HEK293 (cell line): ENCODE measurements around the gene WBP4.

Experiments
- AEBP2 ChIP-seq: fragments of 450-650 bp; formaldehyde crosslinking; IDR thresholded peaks from 2 replicates; pipeline ENCODE4 v1.5.1; 2016; ENCODE audit warnings: missing biosample characterization, missing genetic modification characterization, borderline replicate concordance
- ATF2 ChIP-seq: fragments of 450-650 bp; formaldehyde crosslinking; IDR thresholded peaks from 2 replicates; pipeline ENCODE4 v1.5.1; 2016; ENCODE audit warnings: missing biosample characterization, missing genetic modification characterization, low read depth
- BCL11B ChIP-seq: fragments of 450-650 bp; formaldehyde crosslinking; IDR thresholded peaks from 2 replicates; pipeline ENCODE4 v1.5.1; 2016; ENCODE audit warnings: low read depth, missing biosample characterization, missing genetic modification characterization
- FEZF1 ChIP-seq: fragments of 450-650 bp; formaldehyde crosslinking; IDR thresholded peaks from 2 replicates; pipeline ENCODE4 v1.5.1; 2016; ENCODE audit warnings: missing biosample characterization, missing genetic modification characterization
- GLIS2 ChIP-seq: fragments of 450-650 bp; formaldehyde crosslinking; IDR thresholded peaks from 2 replicates; pipeline ENCODE4 v1.5.1; 2016; ENCODE audit warnings: missing biosample characterization, missing genetic modification characterization
- IKZF3 ChIP-seq: fragments of 450-650 bp; IDR thresholded peaks from 2 replicates; pipeline ENCODE4 v1.5.0; 2018; ENCODE audit warnings: missing biosample characterization, mild to moderate bottlenecking, missing genetic modification characterization, moderate library complexity
- INSM2 ChIP-seq: fragments of 450-650 bp; formaldehyde crosslinking; IDR thresholded peaks from 2 replicates; pipeline ENCODE4 v1.5.1; 2016; ENCODE audit warnings: missing biosample characterization, missing genetic modification characterization
- KLF1 ChIP-seq: fragments of 450-650 bp; formaldehyde crosslinking; IDR thresholded peaks from 2 replicates; pipeline ENCODE4 v1.5.1; 2016; ENCODE audit warnings: missing biosample characterization, missing genetic modification characterization
- MZF1 ChIP-seq: fragments of 450-650 bp; formaldehyde crosslinking; IDR thresholded peaks from 2 replicates; pipeline ENCODE4 v1.5.1; 2017; ENCODE audit warnings: missing biosample characterization, missing genetic modification characterization, borderline replicate concordance
- PATZ1 ChIP-seq: fragments of 450-650 bp; formaldehyde crosslinking; IDR thresholded peaks from 2 replicates; pipeline ENCODE4 v1.5.1; 2016; ENCODE audit warnings: missing biosample characterization, missing genetic modification characterization
- RBAK ChIP-seq: fragments of 450-650 bp; formaldehyde crosslinking; IDR thresholded peaks from 2 replicates; pipeline ENCODE4 v1.5.1; 2016; ENCODE audit warnings: missing biosample characterization, missing genetic modification characterization
- SETDB1 ChIP-seq: IDR thresholded peaks from one replicate; pipeline ENCODE4 v1.6.1; 2017; ENCODE audit warnings: mild to moderate bottlenecking, low read length, moderate library complexity, mixed read lengths; ENCODE audit not compliant: insufficient read length
- TCF7L2 ChIP-seq: IDR thresholded peaks from 2 replicates; pipeline ENCODE4 v1.6.1; 2011; ENCODE audit warnings: low read depth, mild to moderate bottlenecking, inconsistent platforms, low read length, moderate library complexity, borderline replicate concordance
- YY2 ChIP-seq: fragments of 450-650 bp; formaldehyde crosslinking; IDR thresholded peaks from 2 replicates; pipeline ENCODE4 v1.5.1; 2016; ENCODE audit warnings: missing biosample characterization, missing genetic modification characterization
- ZBTB21 ChIP-seq: fragments of 450-650 bp; formaldehyde crosslinking; IDR thresholded peaks from 2 replicates; pipeline ENCODE4 v1.5.1; 2017; ENCODE audit warnings: missing biosample characterization, missing genetic modification characterization
- ZBTB8A ChIP-seq: fragments of 450-650 bp; formaldehyde crosslinking; IDR thresholded peaks from 2 replicates; pipeline ENCODE4 v1.5.1; 2016; ENCODE audit warnings: missing biosample characterization, missing genetic modification characterization
- ZEB2 ChIP-seq: fragments of 450-650 bp; formaldehyde crosslinking; IDR thresholded peaks from 2 replicates; pipeline ENCODE4 v1.5.1; 2016; ENCODE audit warnings: missing biosample characterization, missing genetic modification characterization
- ZNF114 ChIP-seq: fragments of 450-650 bp; formaldehyde crosslinking; IDR thresholded peaks from 2 replicates; pipeline ENCODE4 v1.5.0; 2017; ENCODE audit warnings: missing biosample characterization, missing genetic modification characterization
- ZNF175 ChIP-seq: fragments of 450-650 bp; formaldehyde crosslinking; IDR thresholded peaks from 2 replicates; pipeline ENCODE4 v1.5.1; 2016; ENCODE audit warnings: missing biosample characterization, missing genetic modification characterization
- ZNF184 ChIP-seq: fragments of 450-650 bp; IDR thresholded peaks from 2 replicates; pipeline ENCODE4 v1.5.1; 2018; ENCODE audit warnings: missing biosample characterization, mild to moderate bottlenecking, missing genetic modification characterization
- ZNF280C ChIP-seq: fragments of 450-650 bp; formaldehyde crosslinking; IDR thresholded peaks from 2 replicates; pipeline ENCODE4 v1.5.1; 2016; ENCODE audit warnings: missing biosample characterization, missing genetic modification characterization
- ZNF391 ChIP-seq: fragments of 450-650 bp; formaldehyde crosslinking; IDR thresholded peaks from 2 replicates; pipeline ENCODE4 v1.5.1; 2016; ENCODE audit warnings: low read depth, missing biosample characterization, missing genetic modification characterization, borderline replicate concordance
- ZNF423 ChIP-seq: fragments of 450-650 bp; formaldehyde crosslinking; IDR thresholded peaks from 2 replicates; pipeline ENCODE4 v1.5.1; 2016; ENCODE audit warnings: missing biosample characterization, missing genetic modification characterization
- ZNF530 ChIP-seq: fragments of 450-650 bp; formaldehyde crosslinking; IDR thresholded peaks from 2 replicates; pipeline ENCODE4 v1.5.1; 2016; ENCODE audit warnings: low read depth, missing biosample characterization, missing genetic modification characterization
- ZNF560 ChIP-seq: fragments of 450-650 bp; formaldehyde crosslinking; IDR thresholded peaks from 2 replicates; pipeline ENCODE4 v1.5.1; 2017; ENCODE audit warnings: missing biosample characterization, missing genetic modification characterization, borderline replicate concordance
- ZNF571 ChIP-seq: fragments of 450-650 bp; formaldehyde crosslinking; IDR thresholded peaks from 2 replicates; pipeline ENCODE4 v1.5.0; 2017; ENCODE audit warnings: missing biosample characterization, missing genetic modification characterization
- ZNF629 ChIP-seq: fragments of 450-650 bp; formaldehyde crosslinking; IDR thresholded peaks from 2 replicates; pipeline ENCODE4 v1.5.1; 2017; ENCODE audit warnings: missing biosample characterization, missing genetic modification characterization
- ZNF701 ChIP-seq: fragments of 450-650 bp; formaldehyde crosslinking; IDR thresholded peaks from 2 replicates; pipeline ENCODE4 v1.5.1; 2016; ENCODE audit warnings: missing biosample characterization, missing genetic modification characterization
- ZNF776 ChIP-seq: fragments of 450-650 bp; formaldehyde crosslinking; IDR thresholded peaks from 2 replicates; pipeline ENCODE4 v1.5.0; 2017; ENCODE audit warnings: missing biosample characterization, missing genetic modification characterization, borderline replicate concordance
- ZSCAN30 ChIP-seq: fragments of 450-650 bp; IDR thresholded peaks from 2 replicates; pipeline ENCODE4 v1.5.1; 2018; ENCODE audit warnings: missing biosample characterization, mild to moderate bottlenecking, missing genetic modification characterization, moderate library complexity
- ZSCAN4 ChIP-seq: fragments of 450-650 bp; formaldehyde crosslinking; IDR thresholded peaks from 2 replicates; pipeline ENCODE4 v1.5.1; 2017; ENCODE audit warnings: missing biosample characterization, missing genetic modification characterization

Gene WBP4

GRCh38 chr13:41132512-41133152, 71.3 kb downstream of the WBP4 start, which contains the start of gene KBTBD6 (continued):
- TF ChIP-seq ZNF560 (tag by site-specific recombination), result no peak
- TF ChIP-seq ATF2 (tag by site-specific recombination), result peak; percentile 57; the same call in 1 of the 2 replicates
- TF ChIP-seq ZSCAN30 (tag by site-specific recombination), result peak; percentile 81
- no peak for TF ChIP-seq ZNF184 (tag by site-specific recombination)
- TF ChIP-seq PATZ1, result peak; percentile 51
- TF ChIP-seq ZNF629 (tag by site-specific recombination), result peak; percentile 89
- TF ChIP-seq ZNF571 (tag by site-specific recombination), result no peak
- TF ChIP-seq FEZF1 (tag by site-specific recombination), result no peak; the same call in 1 of the 2 replicates
- TF ChIP-seq BCL11B (tag by site-specific recombination), result no peak
- TF ChIP-seq ZNF776 (tag by site-specific recombination), result no peak
- TF ChIP-seq AEBP2 (tag by site-specific recombination), result no peak
- peak; percentile 86; the same call in 1 of the 2 replicates for TF ChIP-seq IKZF3
- no peak for TF ChIP-seq KLF1 (tag by site-specific recombination)
- TF ChIP-seq ZNF280C (tag by site-specific recombination), result no peak
- TF ChIP-seq ZEB2 (tag by site-specific recombination), result peak; percentile 76; the same call in 1 of the 2 replicates
- TF ChIP-seq ZNF114, result no peak
- TF ChIP-seq ZNF701 (tag by site-specific recombination), result no peak
- no peak for TF ChIP-seq SETDB1
- TF ChIP-seq RBAK (tag by site-specific recombination), result no peak
- no peak for TF ChIP-seq MZF1 (tag by site-specific recombination)
- TF ChIP-seq TCF7L2, result no peak
- TF ChIP-seq ZBTB8A (tag by site-specific recombination), result peak; percentile 73
- TF ChIP-seq ZSCAN4 (tag by site-specific recombination), result no peak
- TF ChIP-seq GLIS2 (tag by site-specific recombination), result peak; percentile 83
- peak; percentile 42 for TF ChIP-seq INSM2 (tag by site-specific recombination)
- no peak for TF ChIP-seq YY2 (tag by site-specific recombination)
- 0 out of 2 replicates have a peak, but pooled peaks have one; percentile 26 for TF ChIP-seq ZBTB21
- peak; percentile 25 for TF ChIP-seq ZNF391 (tag by site-specific recombination)
- TF ChIP-seq ZNF423 (tag by site-specific recombination), result 0 out of 2 replicates have a peak, but pooled peaks have one; percentile 30
- no peak for TF ChIP-seq ZNF530
- TF ChIP-seq ZNF175 (tag by site-specific recombination), result no peak
